ENCODE results near the gene LRRK2. TPM values are rescaled to one million over a fixed set of nuclear protein-coding genes. Genes with fewer than 3 reads are reported as not detected.

The LRRK2 gene
- total and polyA plus RNA-seq, 10 donors: 7.7 to 106 (median 51.7) TPM

GRCh38 chr12:40310211-40310610 is 85.4 kb downstream of the LRRK2 start:
- Histone ChIP-seq H3K27me3 (replicated peaks in 1 of 7) (no peaks in the 10 kb centered on the region), H3K27ac (no peak overlapping the region), H3K4me3 (no peak overlapping the region), H3K36me3 (peaks cover 0 to 84% (median 4%) of the 10 kb centered on the region in 6 donors), H3K4me1 (peaks cover 0 to 24% (median 9%) of the 10 kb centered on the region in 6 donors), H3K9me3 (no peaks in the 10 kb centered on the region)
- TF ChIP-seq POLR2A (IDR thresholded peaks at IDR 0.05) (no peak), POLR2AphosphoS5 (IDR thresholded peaks at IDR 0.05) (no peak), CTCF (IDR thresholded peaks at IDR 0.05 in 8 of 11, conservative IDR thresholded peaks at IDR 0.05 in 3 of 11) (no peak)
- intact Hi-C loops (cut with DNase I; ENCODE audit: low total_unique reads): loop anchor here (10.0 kb wide), 1 partner anchor 155 kb away; no protein-coding TSS in a partner anchor
- no peak for DNase-seq
- WGBS, 5 donors: 89 to 94% (median 93%) methylated on average over 9 of the region's 9 CpGs

DNA sequence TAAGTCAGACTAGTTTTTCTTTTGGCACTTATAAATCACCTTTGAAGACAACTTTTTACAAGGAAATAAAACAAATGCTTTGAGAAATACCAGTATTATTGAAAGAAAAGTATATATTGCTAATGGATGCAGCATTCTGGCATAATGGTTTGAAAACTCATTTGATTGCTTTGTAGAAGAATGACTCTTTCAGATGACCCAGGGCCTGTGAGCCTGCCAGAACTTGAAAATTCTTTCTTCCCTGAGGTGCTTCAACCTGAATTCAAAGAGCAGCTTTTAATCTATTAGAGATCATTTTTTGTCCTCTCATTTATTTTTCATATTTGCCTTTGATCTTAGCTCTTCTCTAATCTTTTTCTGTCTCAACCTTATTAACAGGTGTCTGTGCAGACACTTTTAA is 87.4 kb downstream of the LRRK2 start:
- Histone ChIP-seq H3K27ac (no peak overlapping the region), H3K36me3 (peaks cover 0 to 86% (median 2%) of the 10 kb centered on the region in 6 donors), H3K4me3 (no peak overlapping the region), H3K4me1 (peaks cover 0 to 25% (median 9%) of the 10 kb centered on the region in 6 donors), H3K27me3 (replicated peaks in 1 of 7) (no peaks in the 10 kb centered on the region), H3K9me3 (no peaks in the 10 kb centered on the region)
- no peak for DNase-seq
- intact Hi-C loops (cut with DNase I; ENCODE audit: low total_unique reads): loop anchor here (10.0 kb wide), 1 partner anchor 157 kb away; no protein-coding TSS in a partner anchor
- TF ChIP-seq POLR2A (IDR thresholded peaks at IDR 0.05) (no peak), POLR2AphosphoS5 (IDR thresholded peaks at IDR 0.05) (no peak), CTCF (IDR thresholded peaks at IDR 0.05 in 8 of 11, conservative IDR thresholded peaks at IDR 0.05 in 3 of 11) (no peak)

DNA sequence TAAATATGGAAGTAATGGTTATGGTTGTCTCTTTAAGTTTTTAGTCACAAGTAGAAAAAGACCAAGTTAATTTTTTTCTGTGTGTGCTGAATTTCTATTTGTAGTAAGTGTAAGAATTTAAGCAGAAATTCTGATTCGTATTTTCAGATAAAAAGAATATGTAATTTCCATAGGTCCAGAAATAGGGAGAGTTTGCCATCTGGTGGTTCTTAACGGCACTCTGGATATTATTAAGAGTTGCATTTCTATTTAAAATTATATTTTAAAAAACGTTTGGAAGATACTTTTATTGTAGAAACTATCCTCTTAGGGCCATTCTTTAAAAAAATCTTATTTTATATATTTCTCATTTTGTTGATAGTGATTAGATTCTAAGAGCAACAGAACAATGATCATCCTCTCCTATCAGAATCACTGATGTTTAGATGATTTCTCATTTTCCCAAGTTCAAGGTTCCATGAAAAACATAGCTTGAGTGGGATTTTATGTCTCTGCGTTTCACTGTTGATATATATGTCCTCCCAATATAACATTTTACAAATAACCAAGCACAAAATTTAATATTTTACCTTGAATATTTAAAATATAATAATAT is 88.3 kb downstream of the LRRK2 start:
- DNase-seq: no peak
- 24 to 46% (median 39%) methylated on average over 4 of the region's 4 CpGs for WGBS, 5 donors
- Histone ChIP-seq H3K36me3 (peaks cover 0 to 88% (median 2%) of the 10 kb centered on the region in 6 donors), H3K4me3 (no peak overlapping the region), H3K9me3 (no peaks in the 10 kb centered on the region), H3K27me3 (replicated peaks in 1 of 7) (no peaks in the 10 kb centered on the region), H3K27ac (no peak overlapping the region), H3K4me1 (peaks cover 0 to 25% (median 9%) of the 10 kb centered on the region in 6 donors)
- no peak for TF ChIP-seq POLR2AphosphoS5 (IDR thresholded peaks at IDR 0.05)
- TF ChIP-seq CTCF (IDR thresholded peaks at IDR 0.05 in 8 of 11, conservative IDR thresholded peaks at IDR 0.05 in 3 of 11): peak in 7 of 11 experiments; percentile 21 to 52 (median 39)
- no peak for TF ChIP-seq POLR2A (IDR thresholded peaks at IDR 0.05)
- intact Hi-C loops (cut with DNase I; ENCODE audit: low total_unique reads): loop anchor here (10.0 kb wide), 1 partner anchor 158 kb away; no protein-coding TSS in a partner anchor

- Histone ChIP-seq H3K27ac (peak overlapping the region in 1 of 8 donors; percentile 40), H3K4me1 (peaks cover 0 to 25% (median 9%) of the 10 kb centered on the region in 6 donors), H3K27me3 (replicated peaks in 1 of 7) (no peaks in the 10 kb centered on the region), H3K4me3 (no peak overlapping the region), H3K9me3 (no peaks in the 10 kb centered on the region), H3K36me3 (peaks cover 0 to 87% (median 2%) of the 10 kb centered on the region in 6 donors)
- TF ChIP-seq POLR2A (IDR thresholded peaks at IDR 0.05) (no peak), POLR2AphosphoS5 (IDR thresholded peaks at IDR 0.05) (no peak)
- intact Hi-C loops (cut with DNase I; ENCODE audit: low total_unique reads): loop anchor here (10.0 kb wide), 1 partner anchor 159 kb away; no protein-coding TSS in a partner anchor
- no peak for DNase-seq
- WGBS, 5 donors: 72 to 84% (median 75%) methylated on average over 10 of the region's 10 CpGs
Observed at GRCh38 chr12:40313928-40314327, 89.1 kb downstream of the LRRK2 start.

All from spleen (tissue), 11 donors.